ENCODE measurements around the gene LMX1B.

DNA sequence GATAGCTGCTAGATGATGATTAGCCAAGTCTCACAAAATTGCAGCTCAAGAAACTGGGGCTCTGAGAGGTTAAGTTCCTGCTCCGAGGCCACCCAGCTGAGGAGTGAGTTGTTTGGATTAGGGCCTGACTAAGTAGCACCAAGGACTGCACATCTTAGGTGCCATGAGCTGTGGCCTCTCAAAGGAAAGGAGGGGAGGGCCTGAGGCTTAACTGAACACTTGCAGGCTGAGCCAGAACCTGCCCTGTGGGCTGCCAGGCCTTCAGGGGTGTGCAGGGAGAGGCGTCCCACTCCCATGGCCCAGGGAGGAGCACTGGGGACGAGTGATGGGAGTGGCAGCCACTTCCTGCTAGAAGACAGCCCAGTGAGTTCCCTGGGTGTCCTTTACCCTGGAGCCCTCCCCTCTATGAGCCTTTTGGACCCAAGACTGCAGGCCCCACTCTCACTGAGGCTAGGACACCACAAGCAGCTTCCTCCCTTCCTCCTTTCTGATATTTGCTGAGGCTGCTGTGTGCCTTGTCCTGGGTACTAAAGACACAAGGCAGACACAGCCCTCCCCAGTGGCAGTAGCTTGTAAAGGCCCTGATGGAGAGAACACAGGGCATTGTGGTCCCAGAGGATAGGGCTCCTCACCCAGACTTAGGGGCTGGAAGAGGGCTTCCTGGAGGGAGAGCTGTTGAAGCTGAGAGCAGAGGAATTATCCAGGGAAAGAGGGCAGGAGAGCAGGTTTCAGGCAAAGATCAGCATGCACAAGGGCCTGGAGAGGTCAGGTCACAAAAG, 22.1 kb downstream of the LMX1B start:
- TF ChIP-seq, protein P1, sequence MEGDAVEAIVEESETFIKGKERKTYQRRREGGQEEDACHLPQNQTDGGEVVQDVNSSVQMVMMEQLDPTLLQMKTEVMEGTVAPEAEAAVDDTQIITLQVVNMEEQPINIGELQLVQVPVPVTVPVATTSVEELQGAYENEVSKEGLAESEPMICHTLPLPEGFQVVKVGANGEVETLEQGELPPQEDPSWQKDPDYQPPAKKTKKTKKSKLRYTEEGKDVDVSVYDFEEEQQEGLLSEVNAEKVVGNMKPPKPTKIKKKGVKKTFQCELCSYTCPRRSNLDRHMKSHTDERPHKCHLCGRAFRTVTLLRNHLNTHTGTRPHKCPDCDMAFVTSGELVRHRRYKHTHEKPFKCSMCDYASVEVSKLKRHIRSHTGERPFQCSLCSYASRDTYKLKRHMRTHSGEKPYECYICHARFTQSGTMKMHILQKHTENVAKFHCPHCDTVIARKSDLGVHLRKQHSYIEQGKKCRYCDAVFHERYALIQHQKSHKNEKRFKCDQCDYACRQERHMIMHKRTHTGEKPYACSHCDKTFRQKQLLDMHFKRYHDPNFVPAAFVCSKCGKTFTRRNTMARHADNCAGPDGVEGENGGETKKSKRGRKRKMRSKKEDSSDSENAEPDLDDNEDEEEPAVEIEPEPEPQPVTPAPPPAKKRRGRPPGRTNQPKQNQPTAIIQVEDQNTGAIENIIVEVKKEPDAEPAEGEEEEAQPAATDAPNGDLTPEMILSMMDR (IDR thresholded peaks at IDR 0.05; ENCODE audit: extremely low read depth in 1 of 2, insufficient read depth in 1 of 2, low read depth in 1 of 2, low read length in 2 of 2), result no peak
- TF ChIP-seq POLR2A (IDR thresholded peaks at IDR 0.05; ENCODE audit: low read depth, low read length) (no peak), JUN (IDR thresholded peaks at IDR 0.05; ENCODE audit: borderline replicate concordance, insufficient read depth, insufficient read length, low read depth) (no peak)

Data from endothelial cell of umbilical vein (primary cell).